ENCODE measurements around the gene SUSD3. TPM values are rescaled to one million over a fixed set of nuclear protein-coding genes. Genes with fewer than 3 reads are reported as not detected.

SUSD3 gene
- total RNA-seq, 1 experiment from 2014 or later, result 11.9 TPM

GRCh38 chr9:93090091-93090655, 31.7 kb downstream of the SUSD3 start:
- DNase-seq (ENCODE audit: low spot score) (no peak), ATAC-seq (no peak)
- peaks cover 12% of the 10 kb centered on the region for H3K36me3 Mint-ChIP-seq
- peaks cover 11% of the 10 kb centered on the region for H3K4me1 Mint-ChIP-seq
- no peak overlapping the region for H3K4me3 Mint-ChIP-seq
- ChIA-PET CTCF (no interaction called here), POLR2A (no interaction called here)
- TF ChIP-seq, protein P1, sequence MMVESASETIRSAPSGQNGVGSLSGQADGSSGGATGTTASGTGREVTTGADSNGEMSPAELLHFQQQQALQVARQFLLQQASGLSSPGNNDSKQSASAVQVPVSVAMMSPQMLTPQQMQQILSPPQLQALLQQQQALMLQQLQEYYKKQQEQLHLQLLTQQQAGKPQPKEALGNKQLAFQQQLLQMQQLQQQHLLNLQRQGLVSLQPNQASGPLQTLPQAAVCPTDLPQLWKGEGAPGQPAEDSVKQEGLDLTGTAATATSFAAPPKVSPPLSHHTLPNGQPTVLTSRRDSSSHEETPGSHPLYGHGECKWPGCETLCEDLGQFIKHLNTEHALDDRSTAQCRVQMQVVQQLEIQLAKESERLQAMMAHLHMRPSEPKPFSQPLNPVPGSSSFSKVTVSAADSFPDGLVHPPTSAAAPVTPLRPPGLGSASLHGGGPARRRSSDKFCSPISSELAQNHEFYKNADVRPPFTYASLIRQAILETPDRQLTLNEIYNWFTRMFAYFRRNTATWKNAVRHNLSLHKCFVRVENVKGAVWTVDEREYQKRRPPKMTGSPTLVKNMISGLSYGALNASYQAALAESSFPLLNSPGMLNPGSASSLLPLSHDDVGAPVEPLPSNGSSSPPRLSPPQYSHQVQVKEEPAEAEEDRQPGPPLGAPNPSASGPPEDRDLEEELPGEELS (CRISPR knock-in tag; IDR thresholded peaks at IDR 0.05), result no peak
- no peak for TF ChIP-seq TP53 (CRISPR knock-in tag; IDR thresholded peaks at IDR 0.05)
- TF ChIP-seq GRHL2 (CRISPR knock-in tag; IDR thresholded peaks at IDR 0.05; ENCODE audit: insufficient replicate concordance, severe bottlenecking), result no peak
- no peaks in the 10 kb centered on the region; the same call in 1 of the 2 replicates for H3K27me3 Mint-ChIP-seq (ENCODE audit: low read depth)
- H3K27ac Mint-ChIP-seq, result no peak overlapping the region
- peaks cover 11% of the 10 kb centered on the region for H3K9me3 Mint-ChIP-seq

DNA sequence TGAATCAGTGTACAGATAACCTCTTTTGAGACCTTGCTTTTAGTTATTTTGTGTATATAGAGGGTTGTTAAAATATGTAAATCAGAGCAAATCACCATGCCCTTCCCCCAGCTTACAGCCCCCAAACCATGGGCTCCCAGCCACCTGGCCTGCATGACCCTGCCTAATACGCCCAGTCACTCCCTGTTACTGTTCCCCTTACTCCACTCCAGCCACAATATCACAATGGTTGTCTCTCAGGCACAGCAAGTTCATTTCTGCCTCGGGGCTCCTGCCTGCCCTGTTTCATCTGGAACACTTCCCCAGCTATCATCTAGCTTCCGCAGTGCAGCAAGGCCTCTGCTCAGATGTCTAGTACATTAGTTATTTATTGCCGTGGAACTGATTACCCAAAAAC, 32.6 kb downstream of the SUSD3 start:
- peaks cover 4% of the 10 kb centered on the region for H3K36me3 Mint-ChIP-seq
- H3K4me1 Mint-ChIP-seq, result peaks cover 11% of the 10 kb centered on the region
- CTCF ChIA-PET, result no interaction called here
- POLR2A ChIA-PET, result no interaction called here
- TF ChIP-seq CREM (CRISPR knock-in tag; IDR thresholded peaks at IDR 0.05) (no peak), ZNF138 (CRISPR knock-in tag; conservative IDR thresholded peaks at IDR 0.05) (no peak), ZNF671 (CRISPR knock-in tag; IDR thresholded peaks at IDR 0.05) (no peak), ZNF416 (CRISPR knock-in tag; IDR thresholded peaks at IDR 0.05) (no peak), ZNF317 (CRISPR knock-in tag; IDR thresholded peaks at IDR 0.05; ENCODE audit: borderline replicate concordance, low read depth) (no peak), MLX (CRISPR knock-in tag; IDR thresholded peaks at IDR 0.05) (no peak), ZNF425 (CRISPR knock-in tag; conservative IDR thresholded peaks at IDR 0.05) (no peak), FOXK1 (CRISPR knock-in tag; IDR thresholded peaks at IDR 0.05) (no peak), PRDM15 (CRISPR knock-in tag; IDR thresholded peaks at IDR 0.05) (no peak)
- TF ChIP-seq, protein P2, sequence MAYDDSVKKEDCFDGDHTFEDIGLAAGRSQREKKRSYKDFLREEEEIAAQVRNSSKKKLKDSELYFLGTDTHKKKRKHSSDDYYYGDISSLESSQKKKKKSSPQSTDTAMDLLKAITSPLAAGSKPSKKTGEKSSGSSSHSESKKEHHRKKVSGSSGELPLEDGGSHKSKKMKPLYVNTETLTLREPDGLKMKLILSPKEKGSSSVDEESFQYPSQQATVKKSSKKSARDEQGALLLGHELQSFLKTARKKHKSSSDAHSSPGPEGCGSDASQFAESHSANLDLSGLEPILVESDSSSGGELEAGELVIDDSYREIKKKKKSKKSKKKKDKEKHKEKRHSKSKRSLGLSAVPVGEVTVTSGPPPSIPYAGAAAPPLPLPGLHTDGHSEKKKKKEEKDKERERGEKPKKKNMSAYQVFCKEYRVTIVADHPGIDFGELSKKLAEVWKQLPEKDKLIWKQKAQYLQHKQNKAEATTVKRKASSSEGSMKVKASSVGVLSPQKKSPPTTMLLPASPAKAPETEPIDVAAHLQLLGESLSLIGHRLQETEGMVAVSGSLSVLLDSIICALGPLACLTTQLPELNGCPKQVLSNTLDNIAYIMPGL (CRISPR knock-in tag; IDR thresholded peaks at IDR 0.05), result no peak
- H3K9me3 Mint-ChIP-seq, result peaks cover 4% of the 10 kb centered on the region; the same call in 1 of the 2 replicates
- DNase-seq (ENCODE audit: low spot score) (no peak), ATAC-seq (no peak)
- H3K27ac Mint-ChIP-seq, result no peak overlapping the region
- no peaks in the 10 kb centered on the region; the same call in 1 of the 2 replicates for H3K27me3 Mint-ChIP-seq (ENCODE audit: low read depth)
- H3K4me3 Mint-ChIP-seq, result no peak overlapping the region
